Effector memory CD4-positive, alpha-beta T cell (primary cell): Measurements from ENCODE around the gene ZNF740.
A peak's percentile ranks its signal among the peaks of the same experiment; 100 is the strongest.

Source experiments
- DNase-seq, 3 donors: peaks; one replicate each; pipeline ENCODE4 v3.0.0-alpha.2; 2020
- H3K27ac ChIP-seq: 2 replicates; pipeline ENCODE4 v1.7.0; 2013; ENCODE audit warnings: mild to moderate bottlenecking, low read length, moderate library complexity; ENCODE audit not compliant: insufficient read depth, poor library complexity, severe bottlenecking
- H3K27me3 ChIP-seq: replicated peaks from 2 replicates; pipeline ENCODE4 v1.7.0; 2013; ENCODE audit warnings: mild to moderate bottlenecking, low read length; ENCODE audit not compliant: insufficient read depth, control insufficient read depth, poor library complexity, severe bottlenecking
- H3K36me3 ChIP-seq: 2 replicates; pipeline ENCODE4 v1.7.0; 2013; ENCODE audit warnings: mild to moderate bottlenecking, low read length, moderate library complexity; ENCODE audit not compliant: control insufficient read depth, insufficient read depth
- H3K4me1 ChIP-seq: 2 replicates; pipeline ENCODE4 v1.7.0; 2013; ENCODE audit warnings: low read length, mild to moderate bottlenecking; ENCODE audit not compliant: control insufficient read depth, insufficient read depth, poor library complexity, severe bottlenecking
- H3K4me3 ChIP-seq: 2 replicates; pipeline ENCODE4 v1.7.0; 2013; ENCODE audit warnings: low read length, low read depth, mild to moderate bottlenecking; ENCODE audit not compliant: insufficient read depth, poor library complexity, severe bottlenecking
- H3K9me3 ChIP-seq: 2 replicates; pipeline ENCODE4 v1.7.0; 2013; ENCODE audit warnings: mild to moderate bottlenecking, low read length, moderate library complexity; ENCODE audit not compliant: control insufficient read depth

Gene ZNF740

DNA sequence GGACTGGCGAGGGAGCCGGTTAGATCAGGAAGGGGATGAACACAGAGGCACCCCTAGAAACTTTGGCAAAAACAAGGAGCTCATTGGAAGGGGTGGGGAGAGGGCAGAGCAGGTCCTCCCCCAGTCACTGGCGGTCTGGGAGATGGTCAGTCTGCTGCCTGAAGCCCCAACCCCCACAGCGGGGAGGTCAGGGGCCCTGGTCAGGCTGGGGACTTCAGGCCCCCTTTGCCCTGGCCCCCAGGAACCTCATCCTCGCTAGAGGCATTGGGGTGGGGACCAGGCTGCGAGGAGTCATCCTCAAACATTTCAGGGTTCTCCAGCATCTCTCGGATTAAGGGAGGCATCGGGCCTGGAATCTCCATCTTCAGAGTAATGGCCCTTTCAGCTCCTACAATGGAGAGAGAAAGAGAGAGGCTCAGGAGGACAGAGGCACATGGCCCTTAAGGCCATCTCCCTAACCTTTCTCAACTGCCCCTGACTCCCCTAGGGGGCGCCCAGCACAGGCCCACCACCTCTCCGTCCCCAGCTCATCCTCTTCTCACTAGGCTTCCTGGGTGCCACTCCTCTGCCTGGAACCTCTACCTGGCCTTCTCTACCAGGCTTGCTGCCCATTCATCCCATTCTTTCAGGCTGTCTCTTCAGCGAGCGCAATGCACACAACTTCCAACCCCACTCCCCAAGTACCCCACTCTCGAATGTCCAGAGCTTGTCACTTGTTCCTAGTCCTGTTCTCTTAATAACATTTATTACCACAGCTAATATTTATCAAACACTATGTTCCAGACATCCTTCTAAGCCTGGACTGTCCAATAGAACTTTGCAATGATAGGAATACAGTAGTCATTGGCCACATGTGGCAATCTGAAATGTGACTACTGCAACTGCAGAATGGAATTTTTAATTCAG is 31.2 kb downstream of the ZNF740 start:
- peak overlapping the region; percentile 39 for H3K27ac ChIP-seq
- H3K27me3 ChIP-seq: no peaks in the 10 kb centered on the region
- no peak overlapping the region for H3K4me3 ChIP-seq
- H3K36me3 ChIP-seq: peaks cover 51% of the 10 kb centered on the region
- H3K4me1 ChIP-seq: peaks cover 43% of the 10 kb centered on the region
- H3K9me3 ChIP-seq: no peaks in the 10 kb centered on the region
- DNase-seq: no peak

DNA sequence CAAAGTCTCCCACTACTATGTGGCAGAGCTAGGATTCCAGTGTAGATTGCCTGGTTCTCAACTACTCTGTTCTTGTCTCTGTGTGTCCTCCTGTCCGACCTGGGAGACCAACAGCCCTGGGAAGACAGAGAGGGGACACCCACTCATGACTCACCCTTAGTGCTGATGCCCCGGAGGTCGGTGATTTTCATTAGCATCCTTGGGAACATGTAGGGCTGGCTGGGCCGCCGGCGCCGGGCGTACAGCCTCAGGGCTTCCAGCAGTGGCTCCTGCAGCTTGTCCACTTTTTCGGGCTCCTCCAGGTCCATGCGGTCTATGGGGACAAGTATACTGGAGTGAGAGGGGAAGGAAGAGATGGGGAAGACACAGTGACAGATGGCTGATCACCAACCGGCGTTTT is 32.4 kb downstream of the ZNF740 start:
- no peaks in the 10 kb centered on the region for H3K27me3 ChIP-seq
- H3K27ac ChIP-seq: no peak overlapping the region
- H3K4me3 ChIP-seq: no peak overlapping the region
- peaks cover 45% of the 10 kb centered on the region for H3K4me1 ChIP-seq
- DNase-seq: no peak
- peaks cover 51% of the 10 kb centered on the region for H3K36me3 ChIP-seq
- no peaks in the 10 kb centered on the region for H3K9me3 ChIP-seq

DNA sequence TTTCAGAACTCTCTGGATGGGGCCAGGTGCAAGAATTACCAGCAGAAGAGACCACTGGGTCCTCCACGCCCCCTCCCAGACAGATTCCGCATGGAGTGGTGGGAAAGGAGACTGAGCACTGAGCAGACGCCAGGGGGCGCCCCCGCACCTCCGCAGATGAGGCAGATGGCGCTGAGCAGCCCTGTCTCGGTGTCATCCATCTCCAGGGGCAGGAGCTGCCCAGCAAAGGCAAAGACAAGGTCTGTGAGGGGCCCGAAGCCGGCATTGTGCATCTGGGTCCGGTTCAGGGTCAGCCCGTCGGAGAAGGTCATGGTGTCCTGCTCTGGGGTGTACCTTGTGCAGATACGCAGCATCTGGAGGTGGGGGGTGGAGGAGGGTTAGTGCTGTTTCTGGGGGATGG is 32.8 kb downstream of the ZNF740 start:
- Histone ChIP-seq H3K4me3 (no peak overlapping the region), H3K27ac (no peak overlapping the region), H3K9me3 (no peaks in the 10 kb centered on the region), H3K27me3 (no peaks in the 10 kb centered on the region), H3K36me3 (peaks cover 51% of the 10 kb centered on the region), H3K4me1 (peaks cover 45% of the 10 kb centered on the region)
- DNase-seq: peak; percentile 66 to 74 (median 67)

DNA sequence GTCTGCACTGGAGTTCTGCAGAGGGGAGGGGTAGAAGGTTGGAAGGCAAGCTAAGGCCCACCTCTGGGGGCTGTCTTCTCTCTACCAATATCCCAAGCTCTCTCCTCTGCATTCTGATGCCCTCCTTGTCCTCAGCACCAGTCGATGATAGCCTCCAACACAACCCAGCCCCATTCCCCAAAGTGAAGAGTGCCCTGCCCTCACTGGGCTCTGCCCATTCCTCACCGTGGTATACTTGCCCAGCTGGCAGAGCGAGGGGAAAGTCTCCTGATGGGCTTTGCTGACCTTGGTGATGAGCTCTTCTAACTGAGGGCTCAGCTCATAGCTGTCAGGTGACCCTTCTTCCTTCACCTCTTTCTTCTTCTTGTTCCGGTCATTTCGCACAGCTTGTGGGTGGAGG is 33.7 kb downstream of the ZNF740 start:
- Histone ChIP-seq H3K27me3 (no peaks in the 10 kb centered on the region), H3K4me1 (peaks cover 37% of the 10 kb centered on the region), H3K27ac (no peak overlapping the region), H3K9me3 (no peaks in the 10 kb centered on the region), H3K36me3 (peaks cover 51% of the 10 kb centered on the region), H3K4me3 (no peak overlapping the region)
- DNase-seq: no peak

DNA sequence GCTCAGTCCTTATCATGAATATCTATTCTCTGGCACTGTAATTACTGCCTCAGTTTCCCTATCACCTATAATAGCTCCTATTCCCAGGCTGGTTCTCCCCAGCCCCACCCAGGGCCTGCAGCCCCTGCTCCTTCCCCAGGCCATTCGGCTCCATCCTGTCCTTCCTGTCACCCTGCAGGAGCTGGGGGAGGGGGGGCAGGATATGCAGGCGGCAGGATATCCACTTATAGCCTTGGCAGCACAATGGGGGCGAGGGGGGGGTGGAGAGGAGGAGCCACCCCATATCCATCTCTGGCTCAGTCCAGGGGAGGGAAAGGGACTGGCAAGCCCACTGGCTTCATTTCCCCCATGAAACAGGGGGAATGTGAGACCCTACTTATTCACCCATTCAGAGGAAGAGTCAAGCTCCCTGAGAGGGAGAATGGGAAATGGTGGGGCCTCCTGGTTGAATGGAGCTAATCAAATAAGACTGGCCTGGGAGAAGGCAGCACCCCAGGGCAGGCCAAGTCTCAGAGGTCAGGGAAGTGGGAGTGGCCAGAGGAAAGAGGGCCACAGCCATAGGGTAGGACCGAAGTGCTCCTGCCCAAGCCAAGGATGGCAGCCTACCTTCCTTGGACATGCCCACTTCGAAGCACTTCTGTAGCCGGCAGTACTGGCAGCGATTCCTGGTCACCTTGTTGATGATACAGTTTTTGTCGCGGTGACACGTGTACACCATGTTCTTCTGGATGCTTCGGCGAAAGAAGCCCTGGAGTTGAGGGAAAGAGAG is 34.3 kb downstream of the ZNF740 start:
- Histone ChIP-seq H3K4me3 (no peak overlapping the region), H3K36me3 (peaks cover 51% of the 10 kb centered on the region), H3K27ac (peak overlapping the region; percentile 30), H3K27me3 (no peaks in the 10 kb centered on the region), H3K9me3 (no peaks in the 10 kb centered on the region), H3K4me1 (peaks cover 35% of the 10 kb centered on the region)
- DNase-seq: no peak

DNA sequence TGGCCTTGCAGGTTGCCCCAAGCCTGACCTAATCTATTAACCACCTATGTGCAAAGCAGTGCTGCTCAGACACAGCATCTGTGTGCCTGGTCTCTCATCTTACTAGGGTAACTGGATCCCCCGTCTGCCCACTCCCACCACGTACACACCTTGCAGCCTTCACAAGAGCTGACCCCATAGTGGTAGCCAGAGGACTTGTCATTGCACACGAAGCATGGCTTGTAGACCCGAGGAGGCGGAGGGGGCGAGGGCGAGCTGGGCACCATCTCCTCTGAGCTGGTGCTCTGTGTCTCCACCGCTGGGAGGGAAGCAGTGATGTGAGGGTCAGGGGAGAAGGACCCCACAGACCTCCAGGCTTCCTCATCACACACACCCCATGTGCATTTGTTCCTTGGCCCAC is 35.0 kb downstream of the ZNF740 start:
- H3K27me3 ChIP-seq: no peaks in the 10 kb centered on the region
- H3K9me3 ChIP-seq: no peaks in the 10 kb centered on the region
- peaks cover 51% of the 10 kb centered on the region for H3K36me3 ChIP-seq
- H3K4me3 ChIP-seq: no peak overlapping the region
- H3K27ac ChIP-seq: peak overlapping the region; percentile 87
- peaks cover 35% of the 10 kb centered on the region for H3K4me1 ChIP-seq
- DNase-seq: no peak

DNA sequence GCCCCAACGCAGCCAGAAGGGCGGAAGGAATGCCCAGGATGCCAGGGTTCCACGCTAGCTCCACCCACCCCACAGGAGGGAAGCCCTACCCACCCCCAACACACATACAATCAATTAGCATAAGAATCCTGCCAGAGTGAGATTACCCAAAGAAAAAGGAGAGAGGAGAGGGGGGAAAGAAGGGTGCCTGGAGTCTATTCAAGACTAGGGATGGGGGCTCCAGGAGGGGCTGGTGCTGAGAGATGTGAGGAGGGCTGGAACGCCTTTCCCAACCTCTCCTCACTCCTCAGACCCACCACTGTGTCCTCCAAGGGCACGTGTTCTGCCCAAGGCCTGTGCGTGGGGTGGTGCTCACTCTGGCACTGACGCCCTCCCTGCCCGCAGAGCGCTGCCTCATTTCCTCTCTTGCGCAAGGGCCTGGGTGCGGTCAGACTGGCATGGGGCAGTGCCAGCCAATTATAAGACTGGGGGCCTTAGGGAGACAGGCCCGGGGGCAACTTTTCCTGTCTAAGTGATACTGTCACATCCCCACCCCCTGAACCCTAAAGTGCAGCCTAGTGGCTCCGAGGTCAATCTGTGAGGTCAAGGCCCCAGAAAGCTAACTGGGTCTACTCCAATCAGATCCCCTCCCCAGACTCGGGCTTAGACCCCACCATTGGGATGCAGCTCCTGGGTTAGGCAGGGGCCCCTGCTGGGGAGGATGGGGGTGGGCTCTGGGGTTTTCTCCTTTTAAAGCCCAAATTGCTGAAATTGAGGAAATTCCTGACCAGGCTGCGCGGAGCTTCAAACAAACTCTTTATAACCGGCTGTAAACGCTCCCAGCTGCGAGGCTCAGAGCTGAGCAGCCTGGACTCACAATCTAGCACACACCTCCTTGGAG is 36.8 kb downstream of the ZNF740 start:
- peak overlapping the region; percentile 78 for H3K4me3 ChIP-seq
- no peaks in the 10 kb centered on the region for H3K9me3 ChIP-seq
- H3K4me1 ChIP-seq: peaks cover 40% of the 10 kb centered on the region
- H3K27ac ChIP-seq: peak overlapping the region; percentile 87
- DNase-seq: peak; percentile 28 to 51 (median 38)
- peaks cover 33% of the 10 kb centered on the region for H3K36me3 ChIP-seq
- H3K27me3 ChIP-seq: no peaks in the 10 kb centered on the region

DNA sequence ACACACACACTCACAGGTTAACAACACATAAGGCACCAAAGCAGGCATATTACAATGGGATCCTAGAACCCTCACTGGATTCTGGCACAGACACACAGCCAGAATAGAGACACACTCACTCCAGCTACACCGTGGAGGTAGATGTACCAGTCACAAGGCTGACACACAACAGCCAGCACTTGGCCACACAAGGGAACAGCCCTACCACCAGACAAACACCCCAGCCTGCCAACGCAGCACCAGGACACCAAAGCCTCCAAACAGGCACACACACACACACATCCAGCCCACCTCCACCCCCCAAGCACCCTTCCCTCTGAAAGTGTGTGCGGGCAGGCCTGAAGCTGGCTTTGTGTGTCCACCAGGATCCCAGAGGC is 37.4 kb downstream of the ZNF740 start:
- Histone ChIP-seq H3K4me1 (peaks cover 47% of the 10 kb centered on the region), H3K36me3 (peaks cover 27% of the 10 kb centered on the region), H3K9me3 (no peaks in the 10 kb centered on the region), H3K27ac (peak overlapping the region; percentile 87), H3K27me3 (no peaks in the 10 kb centered on the region), H3K4me3 (peak overlapping the region; percentile 78)
- no peak for DNase-seq

DNA sequence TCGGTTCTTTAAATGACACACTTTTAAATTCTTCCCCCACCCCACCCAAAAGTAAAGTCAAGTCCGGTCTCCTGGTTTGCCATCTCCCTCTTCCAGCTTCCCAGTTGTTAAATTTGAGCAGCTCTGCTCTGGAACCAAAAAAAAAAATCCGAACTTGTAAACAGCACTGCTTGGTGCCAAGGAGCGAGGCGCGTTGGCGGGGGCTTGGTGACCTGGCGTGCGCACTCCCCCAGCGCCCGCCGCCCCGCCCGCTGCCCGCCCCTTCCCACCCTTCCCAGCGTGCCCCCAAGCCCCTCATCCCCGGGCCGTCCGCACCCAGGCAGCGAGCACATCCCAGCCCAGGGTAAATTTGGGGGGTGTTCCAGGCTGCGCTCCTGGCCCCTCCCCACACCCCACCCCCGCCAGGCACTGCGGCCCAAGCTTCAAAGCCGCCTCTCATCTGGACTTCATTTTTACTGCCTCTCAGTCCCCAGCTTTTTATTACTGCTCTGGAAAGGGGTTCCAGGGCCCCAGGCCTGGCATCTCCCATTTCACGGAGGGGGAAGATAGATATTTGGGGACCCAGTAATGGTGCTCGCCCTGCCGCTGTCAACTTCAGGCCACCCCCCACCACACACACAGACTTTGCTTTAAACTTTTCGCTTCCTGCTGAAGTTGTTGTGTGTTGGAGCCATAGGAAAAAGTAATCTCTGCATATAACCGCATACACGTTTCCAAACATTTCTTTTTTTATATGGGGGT is 38.2 kb downstream of the ZNF740 start:
- H3K4me1 ChIP-seq: peaks cover 55% of the 10 kb centered on the region
- DNase-seq: no peak
- H3K27me3 ChIP-seq: no peaks in the 10 kb centered on the region
- peak overlapping the region; percentile 78 for H3K4me3 ChIP-seq
- H3K36me3 ChIP-seq: peaks cover 19% of the 10 kb centered on the region
- H3K9me3 ChIP-seq: no peaks in the 10 kb centered on the region
- H3K27ac ChIP-seq: peak overlapping the region; percentile 87
